GM18517 (cell line): ENCODE data around the gene TEAD1.

Experiments used
- ATAC-seq: cut with Tn5 transposase; IDR thresholded peaks from one replicate; pipeline ENCODE4 v1.9.1; 2021; ENCODE audit warnings: mild to moderate bottlenecking, moderate library complexity; ENCODE audit not compliant: unreplicated experiment

TEAD1 gene

GRCh38 chr11:12761029-12761428 lies 86.8 kb downstream of the TEAD1 start:
- no peak for ATAC-seq

- no peak for ATAC-seq
Measured at GRCh38 chr11:12762278-12762677, 88.1 kb downstream of the TEAD1 start.

- ATAC-seq = no peak
Measured at GRCh38 chr11:12762696-12763324, 88.6 kb downstream of the TEAD1 start.

GRCh38 chr11:12764187-12764914 lies 90.1 kb downstream of the TEAD1 start:
- no peak for ATAC-seq

- ATAC-seq = no peak
Measured at GRCh38 chr11:12765428-12765827, 91.2 kb downstream of the TEAD1 start.

- no peak for ATAC-seq
Measured at GRCh38 chr11:12767027-12767426, 92.8 kb downstream of the TEAD1 start.

- no peak for ATAC-seq
Measured at GRCh38 chr11:12767577-12767976, 93.4 kb downstream of the TEAD1 start.

- ATAC-seq = peak; percentile 59
Measured at GRCh38 chr11:12768726-12769673, 94.8 kb downstream of the TEAD1 start.

- no peak for ATAC-seq
Measured at GRCh38 chr11:12769834-12770345, 95.7 kb downstream of the TEAD1 start.

GRCh38 chr11:12770435-12770834 lies 96.2 kb downstream of the TEAD1 start:
- ATAC-seq = no peak

- ATAC-seq = no peak
Measured at GRCh38 chr11:12770966-12771597, 96.9 kb downstream of the TEAD1 start.

GRCh38 chr11:12771875-12772274 lies 97.7 kb downstream of the TEAD1 start:
- no peak for ATAC-seq

- ATAC-seq = no peak
Measured at GRCh38 chr11:12772324-12772723, 98.1 kb downstream of the TEAD1 start.

- no peak for ATAC-seq
Measured at GRCh38 chr11:12773591-12773990, 99.4 kb downstream of the TEAD1 start.

- no peak for ATAC-seq
Measured at GRCh38 chr11:12775955-12776354, 101.7 kb downstream of the TEAD1 start.

GRCh38 chr11:12777208-12777874 lies 103.1 kb downstream of the TEAD1 start:
- no peak for ATAC-seq

- ATAC-seq = no peak
Measured at GRCh38 chr11:12778240-12778905, 104.2 kb downstream of the TEAD1 start.

- no peak for ATAC-seq
Measured at GRCh38 chr11:12783765-12784164, 109.5 kb downstream of the TEAD1 start.

- ATAC-seq = no peak
Measured at GRCh38 chr11:12784445-12784844, 110.2 kb downstream of the TEAD1 start.

GRCh38 chr11:12784987-12785386 lies 110.8 kb downstream of the TEAD1 start:
- ATAC-seq = no peak
